ENCODE measurements around the gene PLA2G1B.

The PLA2G1B gene

GRCh38 chr12:120327593-120327992, at the start of gene PLA2G1B:
Gene PLA2G1B, minus strand, starts transcription at chr12:120327779. Its CDS starts 26 bp downstream, at chr12:120327753.
- DNase-seq, result no peak

- DNase-seq, result no peak
Measured at GRCh38 chr12:120376934-120377572, 49.5 kb upstream of the PLA2G1B start.

- no peak for DNase-seq
Measured at GRCh38 chr12:120376416-120376815, 48.8 kb upstream of the PLA2G1B start.

GRCh38 chr12:120376009-120376408, 48.4 kb upstream of the PLA2G1B start:
- DNase-seq, result no peak

- no peak for DNase-seq
Measured at GRCh38 chr12:120373683-120374082, 46.1 kb upstream of the PLA2G1B start.

- no peak for DNase-seq
Measured at GRCh38 chr12:120370343-120371243, 43.0 kb upstream of the PLA2G1B start.

GRCh38 chr12:120369603-120370342, 42.2 kb upstream of the PLA2G1B start:
- DNase-seq, result no peak

GRCh38 chr12:120368789-120369602, 41.4 kb upstream of the PLA2G1B start, which contains the start of gene MSI1:
Gene MSI1, minus strand, starts transcription at chr12:120369164. Its CDS starts 73 bp downstream, at chr12:120369091.
- no peak for DNase-seq

- peak; percentile 56 for DNase-seq
Measured at GRCh38 chr12:120367924-120368788, 40.6 kb upstream of the PLA2G1B start.

- DNase-seq, result no peak
Measured at GRCh38 chr12:120367233-120367923, 39.8 kb upstream of the PLA2G1B start.

GRCh38 chr12:120366845-120367232, 39.3 kb upstream of the PLA2G1B start:
- DNase-seq, result no peak

- no peak for DNase-seq
Measured at GRCh38 chr12:120366341-120366705, 38.7 kb upstream of the PLA2G1B start.

GRCh38 chr12:120365675-120366340, 38.2 kb upstream of the PLA2G1B start:
- DNase-seq, result no peak

- no peak for DNase-seq
Measured at GRCh38 chr12:120364487-120364886, 36.9 kb upstream of the PLA2G1B start.

- no peak for DNase-seq
Measured at GRCh38 chr12:120363274-120363855, 35.8 kb upstream of the PLA2G1B start.

GRCh38 chr12:120362516-120363273, 35.1 kb upstream of the PLA2G1B start:
- no peak for DNase-seq

- DNase-seq, result no peak
Measured at GRCh38 chr12:120361506-120362208, 34.1 kb upstream of the PLA2G1B start.

- DNase-seq, result no peak
Measured at GRCh38 chr12:120359128-120359527, 31.5 kb upstream of the PLA2G1B start.

Data from activated naive CD4-positive, alpha-beta T cell treated with Interleukin-2 at 50 U/mL for 16 hours (primary cell).